GM21515 (cell line): ENCODE data around the gene GRIP2.

Experiments used
- ATAC-seq: cut with Tn5 transposase; IDR thresholded peaks from one replicate; pipeline ENCODE4 v1.9.1; 2021; ENCODE audit not compliant: unreplicated experiment

Gene GRIP2

GRCh38 chr3:14539742-14540491, at the start of gene GRIP2:
TSS of gene GRIP2 (minus strand) at chr3:14540342. CDS start at chr3:14540308, 34 bp downstream.
- no peak for ATAC-seq

DNA sequence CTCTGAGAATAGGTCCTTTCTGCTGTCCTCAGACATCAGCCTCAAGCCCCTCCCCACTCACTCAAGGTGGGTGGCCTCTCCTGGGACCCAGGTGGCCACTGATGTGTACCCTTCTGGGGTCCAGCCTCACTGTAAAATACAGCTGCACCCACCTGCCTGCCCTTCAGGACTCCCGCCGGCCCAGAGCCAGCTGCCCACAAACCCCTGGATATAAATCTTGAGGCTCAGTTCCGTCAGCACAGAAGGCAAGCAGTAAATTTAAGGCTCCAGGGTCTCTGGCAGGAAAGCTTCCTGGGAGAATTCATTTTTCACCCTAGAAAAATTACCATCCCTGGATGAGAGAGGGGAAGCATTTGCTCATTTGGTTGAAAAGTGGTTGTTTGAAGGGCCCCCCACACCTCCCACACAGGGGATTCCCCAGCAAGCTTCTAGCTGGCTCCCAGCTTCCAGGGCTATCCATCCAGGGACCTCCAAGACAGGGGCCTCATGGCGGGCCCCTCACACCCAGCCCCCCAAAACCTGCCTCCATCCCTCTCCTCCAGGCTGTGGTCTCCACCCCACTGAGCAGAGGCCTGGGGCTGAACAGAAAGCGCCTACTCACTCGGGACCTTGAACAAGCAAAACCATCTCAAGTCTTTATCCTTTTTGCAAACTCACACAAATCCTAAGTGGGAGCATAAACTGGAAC, 48.4 kb upstream of the GRIP2 start:
- ATAC-seq, result no peak

- no peak for ATAC-seq
Measured at GRCh38 chr3:14587740-14588360, 47.7 kb upstream of the GRIP2 start.

- no peak for ATAC-seq
Measured at GRCh38 chr3:14586611-14587010, 46.5 kb upstream of the GRIP2 start.

- no peak for ATAC-seq
Measured at GRCh38 chr3:14583548-14584091, 43.5 kb upstream of the GRIP2 start.

DNA sequence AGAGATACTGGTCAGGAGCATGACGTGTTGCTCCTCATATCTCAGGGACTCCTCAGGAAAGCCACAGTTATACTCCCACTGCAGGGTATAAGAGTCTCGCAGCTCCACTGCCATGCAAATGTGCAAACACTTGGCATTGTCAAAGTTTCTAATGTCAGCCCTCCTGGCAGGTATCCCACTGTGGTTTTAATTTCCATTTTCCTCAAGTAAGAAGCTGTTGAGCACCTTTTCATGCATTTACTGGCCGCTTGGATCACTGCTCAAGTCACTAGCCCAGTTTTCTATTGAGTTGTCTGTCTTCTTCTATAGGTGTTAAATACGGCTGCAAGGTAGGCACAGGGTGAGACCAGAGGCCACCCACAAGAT, 41.9 kb upstream of the GRIP2 start:
- ATAC-seq, result no peak

- ATAC-seq, result no peak
Measured at GRCh38 chr3:14581334-14582044, 41.3 kb upstream of the GRIP2 start.

GRCh38 chr3:14577897-14578296, 37.8 kb upstream of the GRIP2 start:
- no peak for ATAC-seq

- ATAC-seq, result no peak
Measured at GRCh38 chr3:14576163-14576562, 36.0 kb upstream of the GRIP2 start.

- ATAC-seq, result no peak
Measured at GRCh38 chr3:14574183-14574582, 34.0 kb upstream of the GRIP2 start.

DNA sequence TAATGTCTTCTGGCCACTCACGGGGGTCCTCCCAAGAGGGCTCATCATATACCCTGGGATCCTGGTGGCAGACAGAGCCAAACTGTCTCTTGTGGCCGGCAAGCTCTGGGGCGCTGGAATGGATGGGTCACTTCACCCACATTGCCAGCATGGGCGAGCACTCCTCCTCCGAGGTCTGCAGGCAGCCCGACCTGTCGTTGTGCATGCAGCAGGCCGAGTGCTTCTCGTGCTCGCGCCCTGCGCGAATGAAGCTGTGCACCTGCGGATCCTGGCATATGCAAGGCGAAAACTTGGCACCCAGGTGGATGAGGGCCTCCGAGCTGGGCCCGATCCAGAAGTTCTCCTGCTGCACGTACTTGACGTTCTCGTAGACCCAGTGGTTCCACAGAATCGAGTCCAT, 33.6 kb upstream of the GRIP2 start:
- ATAC-seq, result no peak

DNA sequence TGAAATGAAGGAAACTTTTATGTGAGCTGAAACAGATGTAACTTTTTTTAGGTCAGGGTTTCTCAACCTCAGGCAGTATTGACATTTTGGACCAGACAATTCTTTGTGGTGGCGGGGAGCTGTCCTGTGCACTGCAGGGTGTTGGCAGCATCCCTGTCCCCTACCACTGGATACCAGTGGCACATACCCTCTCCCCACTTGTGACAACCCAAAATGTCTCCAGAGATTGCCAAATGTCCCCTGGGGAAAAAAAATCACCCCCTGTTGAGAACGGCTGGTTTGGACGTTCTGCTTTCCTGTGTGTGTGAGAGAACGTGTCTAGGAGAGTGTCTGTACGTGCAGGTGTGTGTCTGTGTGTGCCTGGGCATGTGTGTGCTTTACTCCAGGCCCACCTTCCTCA, 30.7 kb upstream of the GRIP2 start:
- ATAC-seq, result no peak

DNA sequence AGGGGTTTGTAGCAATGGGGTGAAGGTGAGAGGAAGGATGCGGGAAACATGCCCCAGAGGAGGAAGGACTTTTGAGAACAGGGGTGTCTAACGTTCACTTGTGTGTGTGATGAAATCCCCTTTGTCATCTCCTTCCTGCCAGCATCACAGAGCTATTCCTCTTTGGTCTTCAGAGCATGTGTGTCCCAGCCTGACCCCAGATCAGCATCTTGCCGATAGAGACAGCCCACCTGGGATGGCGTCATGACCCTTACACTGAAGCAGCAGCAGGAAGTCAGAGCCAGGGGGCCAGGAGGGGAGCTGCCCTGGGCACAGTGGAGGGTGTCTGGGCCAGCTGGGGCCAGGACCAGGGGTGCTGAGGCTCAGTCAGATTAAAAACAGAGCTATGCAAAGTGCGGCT, 29.9 kb upstream of the GRIP2 start:
- ATAC-seq, result no peak

GRCh38 chr3:14569474-14570000, 29.4 kb upstream of the GRIP2 start:
- ATAC-seq, result no peak

DNA sequence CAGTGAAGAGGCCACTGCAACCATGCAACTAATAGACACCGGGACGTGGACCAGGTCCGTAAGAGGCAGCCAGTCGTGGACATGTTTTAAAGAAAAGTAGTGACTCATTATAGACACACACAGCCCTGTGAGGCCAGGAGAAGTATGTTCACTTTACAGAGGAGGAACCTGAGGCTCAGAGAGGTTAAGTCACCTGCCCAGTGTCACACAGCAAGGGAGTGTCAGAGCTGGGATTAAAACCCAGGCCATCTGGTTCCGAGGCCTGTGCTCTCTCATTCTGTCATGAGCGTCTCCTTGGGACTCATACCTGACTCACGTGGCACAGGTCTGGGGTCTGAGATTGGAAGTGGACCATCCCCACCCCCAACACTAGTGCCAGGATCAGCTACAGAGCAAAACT, 28.1 kb upstream of the GRIP2 start:
- ATAC-seq, result no peak

DNA sequence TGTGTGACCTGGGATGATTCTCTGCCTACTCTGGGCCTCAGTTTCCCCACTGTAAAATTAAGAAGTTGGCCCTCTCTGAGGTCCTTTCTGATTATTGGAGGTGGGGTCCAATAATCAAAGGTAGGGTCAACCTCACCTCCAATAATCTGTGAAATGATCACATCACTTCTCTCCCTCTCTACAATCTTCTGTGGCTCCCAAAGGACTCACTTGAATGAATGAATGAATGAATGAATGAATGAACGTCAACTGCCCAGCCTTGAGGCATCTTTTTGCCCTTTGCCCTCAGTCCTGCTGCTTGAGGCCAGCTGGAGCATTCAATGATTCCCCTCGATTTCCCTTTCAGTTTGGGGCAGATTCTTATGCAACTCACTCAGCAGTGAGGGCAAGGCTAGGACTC, 26.7 kb upstream of the GRIP2 start:
- ATAC-seq, result no peak

GRCh38 chr3:14565868-14566588, 25.9 kb upstream of the GRIP2 start:
- no peak for ATAC-seq

DNA sequence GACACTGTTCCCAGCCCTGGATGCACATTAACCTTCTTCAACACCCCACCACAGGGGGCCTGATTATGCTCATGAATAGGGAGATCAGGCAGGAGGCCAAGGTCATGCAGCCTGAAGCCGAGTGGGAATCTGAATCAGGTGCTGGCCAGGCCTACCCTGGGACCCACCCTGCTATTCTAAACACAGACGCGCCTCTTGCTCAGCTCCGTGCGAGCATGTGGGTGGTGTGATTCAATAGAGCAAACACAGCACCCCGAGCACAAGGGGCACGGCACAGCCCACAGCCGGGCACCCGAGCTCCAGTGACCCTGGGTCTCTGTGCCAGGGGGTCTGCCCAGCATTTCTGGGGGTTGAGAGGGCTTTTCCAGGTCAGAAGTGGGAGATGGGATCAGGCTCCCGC, 24.6 kb upstream of the GRIP2 start:
- ATAC-seq, result no peak

GRCh38 chr3:14563946-14564539, 23.9 kb upstream of the GRIP2 start:
- ATAC-seq, result no peak
